ENCODE results near the gene WFIKKN1. TPM values are rescaled to one million over a fixed set of nuclear protein-coding genes. Genes with fewer than 3 reads are reported as not detected.

The WFIKKN1 gene
- total RNA-seq, 4 donors from 2014 or later, result 0.26 to 1.4 (median 0.76) TPM; not detected in 1

- no peak for DNase-seq
- intact Hi-C loops (cut with DNase I; ENCODE audit: low total_unique reads), result no loop called here
- Histone ChIP-seq H3K27ac (no peak within 1 kb of the TSS), H3K27me3 (no peaks in the 10 kb centered on the region), H3K4me3 (no peak within 1 kb of the TSS), H3K9me3 (no peaks in the 10 kb centered on the region), H3K36me3 (no peaks in the 10 kb centered on the region), H3K4me1 (peaks cover 0 to 11% of the 10 kb centered on the region in 2 donors)
- TF ChIP-seq POLR2A (IDR thresholded peaks at IDR 0.05), result no peak
- TF ChIP-seq, protein P1, sequence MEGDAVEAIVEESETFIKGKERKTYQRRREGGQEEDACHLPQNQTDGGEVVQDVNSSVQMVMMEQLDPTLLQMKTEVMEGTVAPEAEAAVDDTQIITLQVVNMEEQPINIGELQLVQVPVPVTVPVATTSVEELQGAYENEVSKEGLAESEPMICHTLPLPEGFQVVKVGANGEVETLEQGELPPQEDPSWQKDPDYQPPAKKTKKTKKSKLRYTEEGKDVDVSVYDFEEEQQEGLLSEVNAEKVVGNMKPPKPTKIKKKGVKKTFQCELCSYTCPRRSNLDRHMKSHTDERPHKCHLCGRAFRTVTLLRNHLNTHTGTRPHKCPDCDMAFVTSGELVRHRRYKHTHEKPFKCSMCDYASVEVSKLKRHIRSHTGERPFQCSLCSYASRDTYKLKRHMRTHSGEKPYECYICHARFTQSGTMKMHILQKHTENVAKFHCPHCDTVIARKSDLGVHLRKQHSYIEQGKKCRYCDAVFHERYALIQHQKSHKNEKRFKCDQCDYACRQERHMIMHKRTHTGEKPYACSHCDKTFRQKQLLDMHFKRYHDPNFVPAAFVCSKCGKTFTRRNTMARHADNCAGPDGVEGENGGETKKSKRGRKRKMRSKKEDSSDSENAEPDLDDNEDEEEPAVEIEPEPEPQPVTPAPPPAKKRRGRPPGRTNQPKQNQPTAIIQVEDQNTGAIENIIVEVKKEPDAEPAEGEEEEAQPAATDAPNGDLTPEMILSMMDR (IDR thresholded peaks at IDR 0.05), result no peak
Measured at GRCh38 chr16:674968-675883, 44.4 kb downstream of the WFIKKN1 start, which contains the start of gene RHBDL1. TSS of gene RHBDL1 (plus strand) at chr16:675671. CDS start at chr16:675791, 120 bp downstream.

DNA sequence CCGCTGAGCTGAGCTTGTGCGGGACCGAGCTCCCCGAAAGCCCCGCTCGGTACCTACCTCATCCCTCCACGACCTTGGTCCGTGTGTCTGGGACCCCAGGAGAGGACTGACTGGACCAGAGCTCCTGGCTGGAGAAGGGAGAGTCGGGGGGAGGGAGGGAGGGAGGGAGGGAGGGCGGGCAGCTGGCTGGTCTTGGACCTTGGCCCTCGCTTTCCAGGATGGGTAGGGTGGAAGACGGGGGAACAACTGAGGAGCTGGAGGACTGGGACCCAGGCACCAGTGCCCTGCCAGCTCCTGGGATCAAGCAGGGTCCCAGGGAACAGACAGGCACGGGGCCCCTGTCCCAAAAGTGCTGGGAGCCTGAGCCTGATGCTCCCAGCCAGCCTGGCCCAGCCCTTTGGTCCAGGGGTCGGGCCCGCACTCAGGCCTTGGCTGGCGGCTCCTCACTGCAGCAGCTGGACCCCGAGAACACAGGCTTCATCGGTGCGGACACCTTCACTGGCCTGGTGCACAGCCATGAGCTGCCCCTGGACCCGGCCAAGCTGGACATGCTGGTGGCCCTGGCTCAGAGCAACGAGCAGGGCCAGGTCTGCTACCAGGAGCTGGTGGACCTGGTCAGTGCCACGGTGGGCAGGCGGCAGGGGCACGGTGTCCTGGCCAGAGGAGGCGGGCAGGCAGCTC is 45.2 kb downstream of the WFIKKN1 start:
- H3K9me3 ChIP-seq, result no peaks in the 10 kb centered on the region
- H3K27ac ChIP-seq, result no peak overlapping the region
- peaks cover 0 to 14% of the 10 kb centered on the region in 2 donors for H3K4me1 ChIP-seq
- H3K4me3 ChIP-seq, result no peak overlapping the region
- intact Hi-C loops (cut with DNase I; ENCODE audit: low total_unique reads), result no loop called here
- H3K27me3 ChIP-seq, result no peaks in the 10 kb centered on the region
- no peak for DNase-seq
- no peak for TF ChIP-seq POLR2A (IDR thresholded peaks at IDR 0.05)
- TF ChIP-seq, protein P1 (IDR thresholded peaks at IDR 0.05), result no peak
- no peaks in the 10 kb centered on the region for H3K36me3 ChIP-seq

- Histone ChIP-seq H3K27me3 (no peaks in the 10 kb centered on the region), H3K4me3 (no peak overlapping the region), H3K9me3 (no peaks in the 10 kb centered on the region), H3K27ac (no peak overlapping the region), H3K36me3 (no peaks in the 10 kb centered on the region), H3K4me1 (peaks cover 0 to 19% of the 10 kb centered on the region in 2 donors)
- no peak for TF ChIP-seq POLR2A (IDR thresholded peaks at IDR 0.05)
- TF ChIP-seq, protein P1 (IDR thresholded peaks at IDR 0.05), result no peak
- intact Hi-C loops (cut with DNase I; ENCODE audit: low total_unique reads), result no loop called here
- no peak for DNase-seq
Measured at GRCh38 chr16:676565-676902, 45.7 kb downstream of the WFIKKN1 start.

GRCh38 chr16:676913-677312 is 46.1 kb downstream of the WFIKKN1 start:
- DNase-seq, result no peak
- intact Hi-C loops (cut with DNase I; ENCODE audit: low total_unique reads), result no loop called here
- Histone ChIP-seq H3K9me3 (no peaks in the 10 kb centered on the region), H3K27me3 (no peaks in the 10 kb centered on the region), H3K27ac (no peak overlapping the region), H3K36me3 (no peaks in the 10 kb centered on the region), H3K4me1 (peaks cover 0 to 22% of the 10 kb centered on the region in 2 donors), H3K4me3 (no peak overlapping the region)
- TF ChIP-seq, protein P1 (IDR thresholded peaks at IDR 0.05), result no peak
- TF ChIP-seq POLR2A (IDR thresholded peaks at IDR 0.05), result no peak
